ENCODE results near the gene UGT1A8.
"Not testable (repeated sequence)": the region's sequence is repeated elsewhere in the genome, so short reads cannot be mapped to it uniquely, and the experiment has no call there.

The UGT1A8 gene

DNA sequence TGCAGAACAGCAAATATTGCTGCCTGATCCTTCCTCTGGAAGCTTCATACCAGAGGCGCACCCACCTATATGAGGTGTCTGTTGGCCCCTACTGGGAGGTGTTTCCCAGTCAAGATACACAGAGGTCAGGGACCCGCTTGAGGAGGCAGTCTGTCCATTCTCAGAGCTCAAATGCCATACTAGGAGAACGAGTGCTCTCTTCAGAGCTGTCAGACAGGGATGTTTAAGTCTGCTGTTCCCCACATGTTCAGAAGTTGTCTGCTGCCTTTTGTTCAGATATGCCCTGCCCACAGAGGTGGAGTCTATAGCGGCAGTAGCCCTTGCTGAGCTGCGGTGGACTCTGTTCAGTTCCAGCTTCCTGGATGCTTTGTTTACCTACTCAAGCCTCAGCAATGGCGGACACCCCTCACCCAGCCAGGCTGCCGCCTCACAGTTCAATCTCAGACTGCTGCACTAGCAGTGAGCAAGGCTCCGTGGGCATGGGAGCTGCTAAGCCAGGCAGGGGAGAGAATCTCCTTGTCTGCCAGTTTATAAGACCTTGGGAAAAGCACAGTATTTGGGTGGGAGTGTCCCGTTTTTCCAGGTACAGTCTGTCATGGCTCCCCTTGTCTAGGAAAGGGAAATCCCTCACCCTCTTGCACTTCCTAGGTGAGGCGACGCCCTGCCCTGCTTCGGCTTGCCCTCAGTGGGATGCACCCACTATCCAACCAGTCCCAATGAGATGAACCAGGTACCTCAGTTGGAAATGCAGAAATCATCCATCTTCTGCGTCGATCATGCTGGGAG lies 119.6 kb downstream of the UGT1A8 start:
- DNase-seq = not testable (repeated sequence)

DNA sequence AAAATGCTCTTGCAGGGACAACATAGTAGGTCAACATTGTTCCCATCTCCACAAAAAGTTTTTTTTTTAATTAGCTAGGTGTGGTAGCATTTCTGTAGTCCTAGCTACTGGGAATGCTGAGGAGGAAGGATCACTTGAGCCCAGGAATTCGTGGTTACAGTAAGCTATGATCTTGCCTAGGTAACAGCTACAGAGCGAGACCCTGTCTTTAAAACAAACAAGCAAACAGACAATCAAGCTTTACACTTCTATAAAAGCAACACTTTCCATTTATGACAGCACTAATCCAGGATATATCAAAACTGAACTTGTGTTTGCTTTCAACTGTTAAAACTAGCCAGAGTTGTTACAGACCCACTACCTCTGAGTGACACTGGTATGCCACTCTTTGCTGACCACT lies 123.4 kb downstream of the UGT1A8 start:
- DNase-seq = no peak

DNA sequence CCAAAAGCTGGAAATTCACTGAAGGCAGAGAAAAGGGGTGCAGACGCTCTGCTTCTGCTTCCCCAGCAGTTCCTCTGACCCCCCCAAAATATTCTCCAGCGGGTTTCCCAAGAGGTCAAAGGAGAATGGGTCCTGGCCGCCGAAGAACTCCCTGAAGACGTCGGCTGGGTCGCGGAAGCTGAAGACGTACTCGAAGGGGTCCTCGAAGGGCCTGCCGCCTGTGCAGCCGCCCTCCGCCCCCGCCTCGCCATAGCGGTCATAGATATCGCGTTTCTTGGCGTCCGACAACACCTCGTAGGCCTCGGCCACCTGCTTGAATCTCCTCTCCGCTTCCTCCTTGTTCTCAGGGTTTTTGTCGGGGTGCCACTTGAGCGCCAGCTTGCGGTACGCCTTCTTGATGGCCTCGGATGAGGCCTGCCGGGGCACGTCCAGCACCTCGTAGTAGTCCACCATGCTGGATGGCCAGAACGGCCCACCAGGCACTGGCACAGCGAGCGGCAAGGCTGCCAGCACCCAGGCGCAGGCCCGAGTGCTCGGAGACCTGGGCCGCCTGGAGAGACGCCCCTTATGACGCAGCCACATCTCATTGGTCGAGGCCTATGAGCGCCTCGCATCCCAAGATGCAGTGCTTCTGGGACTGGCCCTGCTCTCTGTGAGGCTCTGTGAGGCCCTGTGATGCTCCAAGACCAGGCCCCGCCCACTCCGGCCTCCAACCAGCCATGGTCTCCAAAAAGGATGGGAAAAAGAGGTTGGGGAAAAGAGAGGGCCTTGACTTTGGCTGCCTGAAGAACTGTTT lies 126.2 kb downstream of the UGT1A8 start:
- DNase-seq = no peak

DNA sequence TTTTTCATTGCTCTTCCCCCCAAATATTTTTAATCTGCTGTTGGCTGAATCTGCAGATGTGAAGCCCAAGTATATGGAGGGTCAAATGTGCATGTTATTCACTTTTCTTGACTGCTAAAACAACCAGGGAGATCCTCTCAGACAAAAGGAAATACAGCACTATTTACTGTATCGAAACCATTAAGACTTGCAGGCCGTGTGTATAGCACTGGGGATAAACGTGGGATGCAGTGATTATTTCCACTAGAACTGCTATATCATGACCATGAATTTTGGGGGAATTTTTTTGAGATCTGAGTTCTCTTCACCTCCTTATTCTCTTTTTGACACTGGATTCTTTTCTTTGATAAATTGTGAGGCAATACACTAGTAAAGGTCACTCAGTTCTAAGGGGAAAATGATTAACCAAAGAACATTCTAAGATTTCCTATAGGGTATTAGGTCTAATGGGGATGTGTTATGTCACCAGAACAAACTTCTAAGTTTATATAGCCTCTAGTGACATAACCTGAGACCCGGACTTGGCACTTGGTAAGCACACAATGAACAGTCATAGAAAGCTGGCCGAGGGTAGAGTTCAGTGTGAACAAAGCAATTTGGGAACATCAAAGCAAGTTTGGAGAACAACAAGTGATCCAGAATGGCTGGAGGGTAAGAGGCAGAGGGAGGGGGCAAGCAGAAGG lies 127.8 kb downstream of the UGT1A8 start:
- DNase-seq = no peak

DNA sequence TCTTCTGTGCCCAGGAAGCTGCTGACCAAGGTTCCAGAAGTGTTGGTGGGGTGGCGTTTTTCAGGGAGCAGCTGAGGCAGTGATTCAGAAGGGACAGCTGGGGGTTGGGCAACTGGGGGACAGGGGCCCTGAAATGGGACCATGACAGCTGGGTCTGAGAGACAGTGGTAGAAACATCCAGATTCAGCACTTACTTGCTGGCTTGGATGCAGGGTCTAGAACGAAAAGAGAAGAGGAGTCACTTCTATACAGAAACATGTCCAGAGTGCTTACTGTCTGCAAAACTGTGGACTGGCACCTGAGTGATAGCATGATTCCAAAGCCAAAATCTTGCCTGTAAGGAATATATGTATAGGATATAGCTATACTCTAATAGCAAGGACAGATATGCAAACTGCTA lies 128.4 kb downstream of the UGT1A8 start:
- DNase-seq = not testable (repeated sequence)

DNA sequence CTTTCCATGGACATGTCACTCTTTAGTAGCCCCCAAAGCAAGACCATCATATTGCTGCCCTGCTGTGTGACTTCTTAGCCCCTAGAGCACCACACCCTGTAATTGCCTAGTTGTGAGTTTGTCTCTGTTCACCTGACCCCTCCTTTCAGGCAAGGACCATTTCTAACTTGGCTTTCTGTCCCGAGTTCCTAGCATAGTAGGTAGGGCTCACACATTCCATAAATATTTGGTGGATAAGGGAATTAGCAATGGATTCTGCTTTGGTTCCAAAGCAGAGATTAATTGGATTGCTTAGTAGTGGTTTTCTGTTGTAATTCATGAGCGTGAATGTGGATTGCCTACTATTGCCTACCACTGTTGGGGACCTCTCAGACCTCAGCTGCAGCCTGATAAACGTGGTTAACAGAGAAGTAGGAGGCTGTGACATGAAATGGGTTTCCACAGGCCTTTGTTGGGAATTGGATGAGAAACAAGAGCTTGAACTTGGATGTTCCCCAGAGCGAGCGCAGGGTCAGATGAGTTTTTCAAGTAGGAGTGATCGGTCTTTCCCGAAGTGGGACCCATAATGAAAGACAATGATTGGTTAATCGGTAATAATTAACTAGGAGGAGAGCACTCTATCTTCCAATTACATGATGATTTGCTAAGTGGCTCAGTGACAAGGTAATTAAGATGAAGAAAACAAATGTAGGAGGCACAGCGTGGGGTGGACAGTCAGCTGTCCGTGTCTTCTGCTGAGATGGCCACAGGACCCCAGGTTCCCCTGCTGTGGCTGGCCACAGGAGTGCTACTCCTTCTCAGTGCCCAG lies 129.2 kb downstream of the UGT1A8 start:
- DNase-seq = no peak

DNA sequence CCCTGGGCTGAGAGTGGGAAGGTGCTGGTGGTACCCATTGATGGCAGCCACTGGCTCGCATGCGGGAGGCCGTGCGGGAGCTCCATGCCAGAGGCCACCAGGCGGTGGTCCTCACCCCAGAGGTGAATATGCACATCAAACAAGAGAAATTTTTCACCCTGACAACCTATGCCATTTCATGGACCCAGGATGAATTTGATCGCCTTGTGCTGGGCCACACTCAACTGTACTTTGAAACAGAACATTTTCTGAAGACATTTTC lies 129.8 kb downstream of the UGT1A8 start:
- DNase-seq = no peak

DNA sequence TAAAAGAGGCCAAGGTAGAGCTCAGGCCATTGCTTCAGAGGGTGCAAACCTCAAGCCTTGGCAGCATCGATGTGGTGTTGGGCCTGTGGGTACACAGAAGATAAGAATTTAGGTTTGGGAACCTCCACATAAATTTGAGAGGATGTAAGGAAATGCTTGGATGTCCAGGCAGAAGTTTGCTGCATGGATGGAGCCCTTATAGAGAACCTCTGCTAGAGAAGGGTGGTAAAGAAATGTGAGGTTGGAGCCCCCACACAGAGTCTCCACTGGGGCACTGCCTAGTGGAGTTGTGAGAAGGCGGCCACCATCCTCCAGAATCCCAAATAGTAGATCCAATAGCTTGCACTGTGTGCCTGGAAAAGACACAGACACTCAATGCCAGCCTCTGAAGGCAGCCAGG lies 133.3 kb downstream of the UGT1A8 start:
- DNase-seq = not testable (repeated sequence)

DNA sequence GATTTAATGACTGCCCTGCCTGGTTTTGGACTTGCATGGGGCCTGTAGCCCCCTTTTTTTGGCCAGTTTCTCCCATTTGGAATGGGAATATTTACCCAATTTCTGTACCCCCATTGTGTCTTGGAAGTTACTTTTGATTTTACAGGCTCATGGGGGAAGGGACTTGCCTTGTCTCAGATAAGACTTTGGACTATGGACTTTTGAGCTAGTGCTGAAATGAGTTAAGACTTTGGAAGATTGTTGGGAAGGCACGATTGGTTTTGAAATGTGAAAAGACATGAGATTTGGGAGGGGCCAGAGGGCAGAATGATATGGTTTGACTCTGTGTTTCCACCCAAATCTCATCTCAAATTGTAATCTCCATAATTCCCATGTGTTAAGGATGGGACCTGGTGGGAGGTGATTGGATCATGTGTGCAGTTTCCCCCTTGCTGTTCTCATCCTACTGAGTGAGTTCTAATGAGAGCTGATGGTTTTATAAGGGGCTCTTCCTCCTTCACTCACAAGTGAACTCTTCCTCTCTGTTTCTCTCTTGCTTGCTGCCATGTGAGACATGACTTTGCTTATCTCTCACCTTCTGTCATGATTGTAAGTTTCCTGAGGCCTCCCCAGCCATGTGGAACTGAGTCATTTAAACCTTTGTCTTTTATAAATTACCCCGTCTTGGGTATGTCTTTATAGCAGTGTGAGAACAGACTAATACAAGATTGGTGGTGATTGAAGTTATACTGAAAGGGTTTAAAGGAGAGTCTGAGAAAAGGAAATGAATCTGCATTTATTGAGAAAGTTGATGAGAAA lies 134.0 kb downstream of the UGT1A8 start:
- DNase-seq = not testable (repeated sequence)

DNA sequence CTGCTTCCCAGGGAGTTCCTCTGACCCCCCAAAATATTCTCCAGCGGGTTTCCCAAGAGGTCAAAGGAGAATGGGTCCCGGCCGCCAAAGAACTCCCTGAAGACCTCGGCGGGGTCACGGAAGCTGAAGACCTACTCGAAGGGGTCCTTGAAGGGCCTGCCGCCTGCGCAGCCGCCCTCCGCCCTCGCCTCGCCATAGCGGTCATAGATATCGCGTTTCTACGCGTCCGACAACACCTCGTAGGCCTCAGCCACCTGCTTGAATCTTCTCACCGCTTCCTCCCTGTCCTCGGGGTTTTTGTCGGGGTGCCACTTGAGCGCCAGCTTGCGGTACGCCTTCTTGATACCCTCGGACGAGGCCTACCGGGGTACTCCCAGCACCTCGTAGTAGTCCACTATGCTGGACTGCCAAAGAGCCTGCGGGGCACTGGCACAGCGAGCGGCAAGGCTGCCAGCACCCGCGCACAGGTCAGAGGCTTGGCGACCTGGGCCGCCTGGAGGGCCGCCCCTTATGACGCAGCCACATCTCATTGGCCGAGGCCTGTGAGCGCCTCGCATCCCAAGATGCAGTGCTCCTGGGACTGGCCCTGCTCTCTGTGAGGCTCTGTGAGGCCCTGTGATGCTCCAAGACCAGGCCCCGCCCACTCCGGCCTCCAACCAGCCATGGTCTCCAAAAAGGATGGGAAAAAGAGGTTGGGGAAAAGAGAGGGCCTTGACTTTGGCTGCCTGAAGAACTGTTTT lies 137.6 kb downstream of the UGT1A8 start:
- DNase-seq = no peak

DNA sequence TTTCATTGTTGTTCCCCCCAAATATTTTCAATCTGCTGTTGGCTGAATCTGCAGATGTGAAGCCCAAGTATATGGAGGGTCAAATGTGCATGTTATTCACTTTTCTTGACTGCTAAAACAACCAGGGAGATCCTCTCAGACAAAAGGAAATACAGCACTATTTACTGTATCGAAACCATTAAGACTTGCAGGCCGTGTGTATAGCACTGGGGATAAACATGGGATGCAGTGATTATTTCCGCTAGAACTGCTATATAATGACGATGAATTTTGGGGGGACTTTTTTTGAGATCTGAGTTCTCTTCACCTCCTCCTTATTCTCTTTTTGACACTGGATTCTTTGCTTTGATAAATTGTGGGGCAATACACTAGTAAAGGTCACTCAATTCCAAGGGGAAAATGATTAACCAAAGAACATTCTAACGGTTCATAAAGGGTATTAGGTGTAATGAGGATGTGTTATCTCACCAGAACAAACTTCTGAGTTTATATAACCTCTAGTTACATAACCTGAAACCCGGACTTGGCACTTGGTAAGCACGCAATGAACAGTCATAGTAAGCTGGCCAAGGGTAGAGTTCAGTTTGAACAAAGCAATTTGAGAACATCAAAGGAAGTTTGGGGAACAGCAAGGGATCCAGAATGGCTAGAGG lies 139.1 kb downstream of the UGT1A8 start:
- no peak for DNase-seq

DNA sequence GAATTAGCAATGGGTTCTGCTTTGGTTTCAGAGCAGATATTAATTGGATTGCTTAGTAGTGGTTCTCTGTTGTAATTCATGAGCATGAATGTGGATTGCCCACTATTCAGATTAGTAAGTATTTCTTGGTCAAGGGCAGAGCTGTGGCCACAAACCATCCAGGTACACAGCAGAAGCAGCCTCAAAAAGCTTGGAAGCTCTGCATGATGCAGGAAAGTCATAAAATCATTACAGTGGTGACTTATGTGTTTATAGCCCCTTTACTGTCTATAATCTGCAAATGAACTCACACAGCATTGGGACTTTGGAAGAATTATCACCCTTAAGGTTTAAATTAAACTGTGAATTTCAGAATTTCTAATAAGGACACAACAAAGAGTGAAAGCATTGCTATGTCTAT lies 140.7 kb downstream of the UGT1A8 start:
- no peak for DNase-seq

DNA sequence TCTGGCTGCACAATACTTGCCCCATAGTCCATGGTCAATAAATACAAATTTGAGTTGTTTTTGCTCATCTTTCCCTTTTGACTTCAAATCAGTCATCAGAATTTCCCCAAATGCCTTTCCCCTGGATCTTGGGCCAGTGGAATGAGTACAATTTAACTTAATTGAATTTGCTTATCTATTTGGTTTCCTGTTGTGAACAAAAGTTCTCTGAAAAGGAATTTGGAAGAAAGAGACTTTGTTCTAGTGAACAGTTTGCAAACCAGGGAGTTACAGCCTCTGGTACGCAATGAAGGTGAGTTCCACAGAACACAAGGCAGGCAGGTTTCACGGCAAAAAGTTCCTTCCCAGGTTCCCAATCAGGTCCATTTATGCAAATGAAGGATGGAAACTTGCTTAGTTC lies 141.4 kb downstream of the UGT1A8 start:
- DNase-seq = no peak

DNA sequence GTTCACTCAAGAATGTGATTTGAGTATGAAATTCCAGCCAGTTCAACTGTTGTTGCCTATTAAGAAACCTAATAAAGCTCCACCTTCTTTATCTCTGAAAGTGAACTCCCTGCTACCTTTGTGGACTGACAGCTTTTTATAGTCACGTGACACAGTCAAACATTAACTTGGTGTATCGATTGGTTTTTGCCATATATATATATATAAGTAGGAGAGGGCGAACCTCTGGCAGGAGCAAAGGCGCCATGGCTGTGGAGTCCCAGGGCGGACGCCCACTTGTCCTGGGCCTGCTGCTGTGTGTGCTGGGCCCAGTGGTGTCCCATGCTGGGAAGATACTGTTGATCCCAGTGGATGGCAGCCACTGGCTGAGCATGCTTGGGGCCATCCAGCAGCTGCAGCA lies 142.6 kb downstream of the UGT1A8 start, which contains the start of gene UGT1A1:
Gene UGT1A1 (plus strand): TSS at position 228 of the 400 bp plus-strand sequence. CDS start 18 bp downstream, at position 246.
- no peak for DNase-seq

DNA sequence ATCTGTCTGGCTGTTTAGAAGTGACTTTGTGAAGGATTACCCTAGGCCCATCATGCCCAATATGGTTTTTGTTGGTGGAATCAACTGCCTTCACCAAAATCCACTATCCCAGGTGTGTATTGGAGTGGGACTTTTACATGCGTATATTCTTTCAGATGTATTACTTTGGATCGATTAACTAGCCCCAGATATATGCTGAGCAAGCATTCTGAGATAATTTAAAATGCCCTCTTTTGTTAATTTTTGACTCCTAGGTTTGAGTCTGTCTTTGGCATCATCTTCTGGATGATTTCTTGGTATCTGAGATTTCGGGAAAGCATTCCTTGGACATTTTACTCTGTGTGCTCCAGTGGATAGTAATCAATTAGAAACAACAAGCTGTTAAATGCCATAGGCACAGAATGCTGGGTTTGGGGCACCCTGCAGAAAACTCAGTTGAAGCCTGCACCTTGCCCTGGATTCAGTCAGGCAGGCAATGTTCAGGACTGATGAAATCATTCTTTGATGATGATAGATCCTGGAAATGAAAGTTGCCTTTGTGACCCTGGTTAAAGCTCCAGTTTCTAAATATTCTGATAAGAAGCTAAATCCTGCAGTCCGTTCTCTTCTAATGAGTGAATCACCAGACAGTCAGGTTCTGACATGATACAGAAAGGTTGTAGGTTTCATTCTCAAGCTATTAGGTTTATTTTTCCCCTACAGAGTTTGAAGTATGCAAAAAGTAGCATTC lies 143.8 kb downstream of the UGT1A8 start:
- no peak for DNase-seq

DNA sequence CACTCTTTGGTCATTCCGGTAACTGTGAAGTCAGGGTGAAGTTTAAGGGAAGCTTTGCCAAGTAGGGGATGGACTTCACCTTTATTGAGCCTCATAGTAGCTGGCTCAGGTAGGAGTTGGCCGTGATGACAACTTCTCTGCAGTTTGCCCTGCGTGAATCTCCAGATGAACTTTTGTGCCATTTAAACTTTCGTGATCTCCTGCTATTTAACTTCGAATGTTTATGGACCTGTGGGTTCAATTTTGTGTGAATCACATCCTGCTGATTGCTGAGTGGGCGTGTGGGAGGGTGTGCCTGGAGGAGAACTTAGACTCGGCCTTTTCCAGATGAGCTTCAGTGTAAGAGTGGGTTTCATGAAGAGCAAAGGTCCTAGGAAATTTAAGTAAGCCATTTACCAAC lies 146.8 kb downstream of the UGT1A8 start:
- no peak for DNase-seq

DNA sequence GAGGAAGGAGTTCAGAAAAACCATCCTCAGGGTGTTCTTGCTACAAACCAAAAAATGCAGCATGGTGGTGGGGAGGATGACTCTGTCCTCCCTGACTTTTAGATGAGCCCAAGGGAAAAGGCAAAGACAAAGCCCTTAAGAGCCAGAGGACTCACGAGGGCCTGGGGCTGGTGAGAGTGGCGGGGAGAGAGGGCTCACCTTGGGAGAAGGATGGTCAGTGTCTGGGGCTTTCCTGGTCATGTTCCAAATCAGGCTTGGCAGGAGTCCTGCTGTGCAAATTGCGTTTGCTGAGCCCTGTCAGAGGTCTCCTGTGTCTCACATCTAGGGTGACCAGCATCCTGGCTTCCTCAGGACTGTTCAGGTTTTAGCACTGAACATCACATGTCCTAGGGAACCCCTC lies 147.3 kb downstream of the UGT1A8 start:
- DNase-seq = no peak

DNA sequence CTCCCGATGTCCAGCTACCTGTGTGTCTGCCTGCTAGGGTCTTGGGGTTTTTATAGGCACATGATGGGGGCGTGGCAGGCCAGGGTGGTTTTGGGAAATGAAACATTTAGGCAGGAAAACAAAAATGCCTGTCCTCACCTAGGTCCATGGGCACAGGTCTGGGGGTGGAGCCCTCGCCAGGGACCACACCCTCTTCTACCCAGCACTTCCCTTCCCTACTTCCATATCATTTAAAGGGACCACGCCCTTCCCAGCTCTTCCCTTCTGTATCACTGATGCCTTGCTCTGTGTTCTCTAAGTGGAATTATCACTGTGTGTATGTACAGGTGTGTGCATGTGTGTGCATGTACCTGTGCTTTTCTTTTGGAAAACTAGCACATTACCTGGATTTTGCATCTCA lies 149.0 kb downstream of the UGT1A8 start:
- no peak for DNase-seq

DNA sequence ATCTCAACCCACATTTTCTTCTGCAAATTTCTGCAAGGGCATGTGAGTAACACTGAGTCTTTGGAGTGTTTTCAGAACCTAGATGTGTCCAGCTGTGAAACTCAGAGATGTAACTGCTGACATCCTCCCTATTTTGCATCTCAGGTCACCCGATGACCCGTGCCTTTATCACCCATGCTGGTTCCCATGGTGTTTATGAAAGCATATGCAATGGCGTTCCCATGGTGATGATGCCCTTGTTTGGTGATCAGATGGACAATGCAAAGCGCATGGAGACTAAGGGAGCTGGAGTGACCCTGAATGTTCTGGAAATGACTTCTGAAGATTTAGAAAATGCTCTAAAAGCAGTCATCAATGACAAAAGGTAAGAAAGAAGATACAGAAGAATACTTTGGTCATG lies 150.6 kb downstream of the UGT1A8 start:
- no peak for DNase-seq

DNA sequence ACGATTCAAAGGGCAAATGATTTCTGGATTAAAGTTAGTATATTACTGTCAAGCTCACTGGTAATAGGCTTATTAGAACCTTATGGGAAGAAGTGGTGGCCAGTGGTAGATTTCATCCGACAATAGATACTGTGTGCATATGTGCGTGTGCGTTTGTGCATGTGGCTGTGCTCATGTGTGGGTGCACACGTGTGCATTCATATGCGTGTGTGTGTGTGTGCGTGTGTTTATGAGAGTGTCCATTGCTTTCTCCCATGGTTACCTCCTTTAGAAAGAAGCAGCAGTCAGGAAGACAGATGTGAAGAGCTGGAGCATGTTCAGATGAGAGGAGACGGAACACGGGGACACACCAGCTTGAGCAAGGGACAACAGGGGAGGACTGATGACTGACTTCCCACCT lies 151.8 kb downstream of the UGT1A8 start:
- DNase-seq = no peak
